Spleen (tissue), 7 donors: ENCODE results near the gene FILIP1.

Experiments
- POLR2A ChIP-seq, 3 donors: fragments of 450-650 bp; IDR thresholded peaks; one replicate each; pipeline ENCODE4 v1.5.1; 2017; ENCODE audit warnings: antibody characterized with exemption in 3 of 3, mild to moderate bottlenecking in 1 of 3
- TF ChIP-seq, protein P1 (sequence below), 11 experiments: fragments of 200-600 bp in 7 of 11; fragments of 450-650 bp in 4 of 11; sonication (generic) in 4 of 11; IDR thresholded peaks in 8 of 11; conservative IDR thresholded peaks in 3 of 11; 1 replicate in 7 of 11; 2 replicates in 4 of 11; pipeline versions ENCODE4 v1.4.0 to v1.8.0; 2016 to 2021; ENCODE audit warnings: antibody characterized with exemption in 11 of 11, inconsistent platforms in 4 of 11, mild to moderate bottlenecking in 1 of 11
- donor health status: DM: no; HTN: no; CAD: no; lungs with moderate emphysema.
- donor health status: DM: no; HTN: no; CAD: no.
- donor health status: DM: no; HTN: no; CAD: no.

DNA sequence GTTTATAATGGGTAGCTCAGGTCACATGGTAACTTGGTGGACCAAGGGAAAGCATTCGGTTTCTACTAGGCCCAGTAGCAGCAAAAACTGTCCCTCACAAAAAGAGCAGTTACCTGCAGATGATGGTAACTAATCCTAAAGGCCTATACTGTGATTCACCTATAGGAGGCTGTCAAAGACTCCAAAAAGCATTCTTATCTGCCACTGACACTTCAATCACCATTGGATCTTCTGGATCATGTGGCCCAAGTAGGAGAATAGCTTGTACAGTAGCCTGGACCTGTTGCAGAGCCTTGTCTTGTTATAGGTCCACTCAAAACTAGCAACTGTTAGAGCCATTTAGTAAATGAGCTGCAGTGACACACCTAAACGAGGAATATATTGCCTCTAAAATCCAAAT lies 23.2 kb upstream of the FILIP1 start:
- TF ChIP-seq, protein P1, sequence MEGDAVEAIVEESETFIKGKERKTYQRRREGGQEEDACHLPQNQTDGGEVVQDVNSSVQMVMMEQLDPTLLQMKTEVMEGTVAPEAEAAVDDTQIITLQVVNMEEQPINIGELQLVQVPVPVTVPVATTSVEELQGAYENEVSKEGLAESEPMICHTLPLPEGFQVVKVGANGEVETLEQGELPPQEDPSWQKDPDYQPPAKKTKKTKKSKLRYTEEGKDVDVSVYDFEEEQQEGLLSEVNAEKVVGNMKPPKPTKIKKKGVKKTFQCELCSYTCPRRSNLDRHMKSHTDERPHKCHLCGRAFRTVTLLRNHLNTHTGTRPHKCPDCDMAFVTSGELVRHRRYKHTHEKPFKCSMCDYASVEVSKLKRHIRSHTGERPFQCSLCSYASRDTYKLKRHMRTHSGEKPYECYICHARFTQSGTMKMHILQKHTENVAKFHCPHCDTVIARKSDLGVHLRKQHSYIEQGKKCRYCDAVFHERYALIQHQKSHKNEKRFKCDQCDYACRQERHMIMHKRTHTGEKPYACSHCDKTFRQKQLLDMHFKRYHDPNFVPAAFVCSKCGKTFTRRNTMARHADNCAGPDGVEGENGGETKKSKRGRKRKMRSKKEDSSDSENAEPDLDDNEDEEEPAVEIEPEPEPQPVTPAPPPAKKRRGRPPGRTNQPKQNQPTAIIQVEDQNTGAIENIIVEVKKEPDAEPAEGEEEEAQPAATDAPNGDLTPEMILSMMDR (IDR thresholded peaks at IDR 0.05 in 8 of 11, conservative IDR thresholded peaks at IDR 0.05 in 3 of 11): no peak
- TF ChIP-seq POLR2A (IDR thresholded peaks at IDR 0.05): no peak
